OCI-LY3 (cell line): ENCODE measurements around the gene XXYLT1.

ENCODE experiments used
- CTCF ChIP-seq: fragments of 200-600, 300-600 bp; sonication (generic); IDR thresholded peaks from 2 replicates; pipeline ENCODE4 v1.5.1; 2014; ENCODE audit warnings: antibody characterized with exemption, low read length, low read depth
- EZH2phosphoT487 ChIP-seq: fragments of 200-600 bp; shearing (Covaris generic); IDR thresholded peaks from 2 replicates; pipeline ENCODE4 v1.6.1; 2018; ENCODE audit warnings: antibody characterized with exemption, mixed run types, low read depth

GRCh38 chr3:195162033-195162669, 108.8 kb downstream of the XXYLT1 start:
- TF ChIP-seq CTCF (no peak), EZH2phosphoT487 (no peak)
